T-helper 2 cell treated with Interferon-gamma antibody and Interleukin-4, amounts not matched to agents 100 ng/mL and 5 ng/mL, for 36 hours (primary cell): ENCODE measurements around the gene PHLPP1. TPM values are rescaled to one million over a fixed set of nuclear protein-coding genes. Genes with fewer than 3 reads are reported as not detected.
"Not testable (repeated sequence)": the region's sequence is repeated elsewhere in the genome, so short reads cannot be mapped to it uniquely, and the experiment has no call there.

Source experiments
- intact Hi-C: fragments of 100-400 bp; cut with micrococcal nuclease; formaldehyde crosslinking; loops from one replicate; pipeline ENCODE4 v1.15.1; 2023
- total RNA-seq: library from RNA; stranded (reverse); gene quantifications from 2 replicates; pipeline ENCODE4 v1.2.3, GENCODE V29; 2022

PHLPP1 gene
- total RNA-seq, 1 donor from 2014 or later = 12.7 TPM

- intact Hi-C loops = loop anchor here (10.0 kb wide), 1 partner anchor 56 kb away; no protein-coding TSS in a partner anchor
Observed at GRCh38 chr18:62878305-62878704, 163.0 kb downstream of the PHLPP1 start.

- intact Hi-C loops = loop anchor here (5.0 kb wide), 2 partner anchors 33 to 72 kb away; no protein-coding TSS in a partner anchor
Observed at GRCh38 chr18:62880034-62880433, 164.7 kb downstream of the PHLPP1 start.

- intact Hi-C loops = loop anchor here (5.0 kb wide), 2 partner anchors 34 to 71 kb away; no protein-coding TSS in a partner anchor
Observed at GRCh38 chr18:62880673-62881364, 165.5 kb downstream of the PHLPP1 start.

DNA sequence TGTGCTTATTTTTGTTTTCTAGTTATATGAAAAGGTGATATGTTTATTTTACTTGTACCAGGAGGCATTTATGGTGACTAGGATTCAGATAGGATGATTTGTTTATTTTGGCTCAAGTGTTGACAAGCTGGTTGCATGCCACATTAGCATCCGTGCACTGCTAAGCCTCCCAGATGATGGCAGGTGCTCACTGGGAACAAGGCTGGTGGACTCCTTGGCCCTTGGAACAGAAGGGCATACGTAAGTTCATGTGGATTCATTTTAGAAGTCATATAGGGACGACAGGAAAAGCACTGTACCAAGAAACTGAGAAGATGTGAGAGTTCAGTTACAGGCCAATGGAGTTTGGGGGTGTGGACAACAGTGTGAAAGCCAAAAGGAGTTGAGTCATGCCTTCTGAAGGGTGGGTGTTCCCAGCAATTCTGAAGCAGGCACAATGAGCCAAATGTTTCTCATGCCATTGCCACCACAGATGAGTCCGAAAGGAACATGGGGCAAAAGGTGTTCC is 166.2 kb downstream of the PHLPP1 start:
- intact Hi-C loops = loop anchor here (5.0 kb wide), 2 partner anchors 34 to 71 kb away; no protein-coding TSS in a partner anchor

- intact Hi-C loops = loop anchor here (5.0 kb wide), 2 partner anchors 37 to 68 kb away; no protein-coding TSS in a partner anchor
Observed at GRCh38 chr18:62883937-62884735, 168.8 kb downstream of the PHLPP1 start.

GRCh38 chr18:62885804-62886203 is 170.5 kb downstream of the PHLPP1 start:
- intact Hi-C loops = no loop called here

DNA sequence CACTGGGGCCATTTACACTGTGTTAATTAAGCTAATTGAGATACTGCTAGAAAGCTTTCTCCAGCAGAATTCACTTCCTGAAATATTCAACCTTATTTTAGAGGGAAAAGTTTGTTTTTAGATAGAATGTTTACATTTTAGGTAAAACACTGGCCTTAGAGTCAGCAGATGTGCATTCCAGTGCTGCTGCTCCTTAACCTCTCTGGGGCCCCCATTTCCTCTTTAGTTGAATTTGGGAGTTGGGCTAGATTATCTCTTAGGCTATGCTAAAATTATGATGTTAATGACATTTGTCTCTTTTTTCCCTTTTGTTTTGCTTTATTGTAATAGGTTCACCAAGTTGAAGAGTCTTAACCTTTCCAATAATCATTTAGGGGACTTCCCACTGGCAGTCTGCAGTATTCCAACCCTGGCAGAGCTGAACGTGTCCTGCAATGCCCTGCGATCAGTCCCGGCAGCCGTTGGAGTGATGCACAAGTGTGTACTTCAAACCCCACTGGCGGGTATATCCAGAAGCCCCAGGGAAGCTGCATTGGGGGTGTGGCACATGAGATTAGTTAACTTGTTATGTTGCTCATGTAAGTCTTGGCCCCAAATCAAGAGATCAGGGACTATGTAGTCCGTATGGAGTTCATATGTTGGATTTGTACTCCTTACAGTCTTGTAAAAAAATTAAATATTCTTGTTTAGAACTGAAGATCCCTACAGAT is 179.5 kb downstream of the PHLPP1 start:
- intact Hi-C loops = no loop called here

DNA sequence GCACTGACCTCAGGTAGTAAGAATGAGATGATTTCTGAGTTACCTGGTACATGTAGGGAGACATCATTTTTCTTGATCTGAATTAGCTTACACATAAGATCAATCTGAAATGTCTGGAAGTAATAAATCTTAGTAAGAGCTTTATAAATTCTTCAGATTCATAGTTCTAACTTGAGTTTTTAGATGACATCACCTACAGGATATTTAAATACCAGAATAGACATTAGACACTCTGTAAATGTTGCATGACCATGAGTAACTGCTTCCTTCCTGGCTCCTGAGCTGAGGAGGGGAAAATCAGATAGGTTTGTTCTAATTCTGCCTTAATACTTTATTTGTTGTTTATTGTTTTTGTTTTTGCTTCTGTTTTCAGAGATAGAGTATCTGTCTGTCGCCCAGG is 181.8 kb downstream of the PHLPP1 start:
- intact Hi-C loops = no loop called here

GRCh38 chr18:62898359-62898758 is 183.0 kb downstream of the PHLPP1 start:
- intact Hi-C loops = no loop called here

GRCh38 chr18:62899534-62899933 is 184.2 kb downstream of the PHLPP1 start:
- intact Hi-C loops = no loop called here

DNA sequence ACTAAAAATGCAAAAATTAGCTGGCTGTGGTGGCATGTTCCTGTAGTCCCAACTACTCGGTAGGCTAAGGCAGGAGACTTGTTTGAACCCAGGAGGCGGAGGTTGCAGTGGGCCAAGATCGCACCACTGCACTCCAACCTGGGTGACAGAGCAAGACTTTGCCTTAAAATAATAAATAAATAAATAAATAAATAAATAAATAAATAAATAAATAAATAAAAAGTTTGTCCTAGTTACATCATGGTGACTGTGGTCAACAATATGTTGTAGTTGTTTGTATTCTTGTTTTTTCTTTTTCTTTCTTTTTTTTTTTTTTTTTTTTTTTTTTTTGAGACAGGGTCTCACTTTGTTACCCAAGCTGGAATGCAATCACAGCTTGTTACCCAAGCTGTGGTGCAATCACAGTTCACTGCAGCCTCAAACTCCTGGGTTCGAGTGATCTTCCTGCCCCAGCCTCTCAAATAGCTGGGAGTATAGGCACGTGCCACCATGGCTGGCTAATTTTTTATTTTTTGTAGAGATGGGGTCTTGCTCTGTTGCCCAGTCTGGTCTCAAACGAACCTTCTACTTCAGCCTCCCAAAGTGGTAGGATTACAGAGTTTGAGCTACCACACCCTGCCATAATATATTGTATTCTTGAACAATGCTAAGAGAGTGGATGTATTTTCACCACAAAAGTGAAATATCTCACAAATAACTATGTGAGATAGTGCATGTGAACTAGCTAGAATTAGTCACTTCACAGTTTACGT is 185.0 kb downstream of the PHLPP1 start:
- intact Hi-C loops = no loop called here

DNA sequence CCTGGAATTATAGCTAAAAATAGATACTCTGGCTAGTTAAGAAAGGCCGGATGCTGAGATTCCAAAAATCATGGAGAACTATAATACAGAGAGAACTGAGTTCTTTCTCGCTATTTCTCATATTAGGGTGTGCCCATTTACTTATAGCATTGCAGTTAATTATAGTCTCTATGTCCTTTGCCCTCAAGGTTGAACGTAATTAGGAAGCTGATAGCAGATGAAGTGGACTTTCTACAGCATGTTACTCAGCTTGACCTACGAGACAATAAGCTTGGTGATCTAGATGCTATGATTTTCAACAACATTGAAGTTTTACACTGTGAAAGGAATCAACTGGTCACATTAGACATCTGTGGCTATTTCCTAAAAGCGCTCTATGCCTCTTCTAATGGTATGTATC is 187.4 kb downstream of the PHLPP1 start:
- intact Hi-C loops = no loop called here

GRCh38 chr18:62904396-62905285 is 189.3 kb downstream of the PHLPP1 start:
- intact Hi-C loops = no loop called here

DNA sequence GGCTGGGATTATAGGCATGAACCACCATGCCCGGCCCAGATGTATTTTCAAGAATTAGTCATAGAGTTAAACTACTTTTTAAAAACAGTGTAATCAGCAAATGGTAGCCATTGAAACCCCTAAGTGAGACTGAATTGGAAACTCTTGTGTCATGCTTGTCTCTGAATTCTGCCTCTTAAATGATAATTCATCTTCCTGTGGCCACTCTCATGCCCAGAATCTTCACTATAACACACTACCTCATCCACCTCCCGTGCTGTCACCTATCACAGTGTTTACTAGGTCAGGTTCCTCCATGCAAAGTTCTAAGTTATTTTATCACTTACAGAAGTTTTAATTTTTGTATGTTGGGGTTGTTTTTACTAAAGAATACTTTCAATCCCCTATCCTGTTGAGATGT is 197.5 kb downstream of the PHLPP1 start:
- intact Hi-C loops = no loop called here

GRCh38 chr18:62913824-62914223 is 198.5 kb downstream of the PHLPP1 start:
- intact Hi-C loops = not testable (repeated sequence)

GRCh38 chr18:62914871-62915392 is 199.6 kb downstream of the PHLPP1 start:
- intact Hi-C loops = no loop called here

DNA sequence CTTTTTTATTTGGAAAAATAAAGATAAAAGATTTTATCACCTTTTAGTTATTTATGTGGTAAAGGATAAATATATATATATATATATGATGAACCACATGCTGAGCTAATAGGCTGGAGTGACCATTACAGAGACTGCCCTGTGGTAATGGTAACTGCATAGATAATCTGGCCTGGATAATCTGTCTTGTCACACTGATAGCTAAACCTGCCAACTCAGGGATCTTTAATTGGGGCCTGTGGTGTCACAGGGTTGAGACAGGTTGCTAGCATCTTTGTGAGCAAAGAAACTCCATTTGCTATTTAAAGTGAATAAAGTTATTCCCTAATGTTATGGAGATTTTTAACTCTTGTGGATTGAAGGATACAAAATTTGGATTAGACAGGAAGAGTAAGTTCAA is 203.0 kb downstream of the PHLPP1 start:
- intact Hi-C loops = no loop called here

DNA sequence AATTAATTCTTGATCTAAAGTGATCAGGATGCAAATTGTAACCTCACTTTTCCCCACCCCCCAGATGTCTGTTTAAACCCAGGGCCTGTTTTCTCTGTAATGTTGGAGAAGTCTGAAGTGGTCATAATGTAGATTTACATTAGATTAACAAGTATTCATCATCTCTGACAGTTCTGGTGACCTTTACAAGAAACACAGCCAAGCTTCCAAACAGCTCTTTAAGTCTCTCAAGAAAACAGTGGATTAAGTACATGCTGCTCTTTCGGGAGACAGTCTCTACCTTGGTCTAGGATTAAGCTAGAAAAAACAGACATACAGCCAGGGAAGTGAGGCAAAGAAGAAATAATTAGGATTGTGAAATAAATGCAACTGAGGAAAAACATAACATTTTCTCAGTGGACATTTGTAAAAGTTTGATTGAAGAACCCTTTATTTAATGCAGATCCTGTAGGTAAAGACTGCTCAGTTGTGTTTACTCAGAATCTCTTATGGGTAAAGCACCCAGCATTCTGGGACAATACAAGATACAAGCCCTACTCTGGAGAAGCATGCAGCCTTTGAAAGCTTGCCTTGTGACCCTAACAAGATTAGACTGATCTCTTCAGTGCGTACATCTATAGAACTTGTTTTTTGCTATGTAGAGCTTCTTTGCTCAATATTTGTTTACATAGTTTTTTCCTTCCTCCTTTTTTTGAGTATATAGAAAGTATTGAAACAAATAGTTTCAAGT is 203.9 kb downstream of the PHLPP1 start:
- intact Hi-C loops = no loop called here
